K562 (cell line): ENCODE results near the gene NLGN4Y. TPM values are rescaled to one million over a fixed set of nuclear protein-coding genes. Genes with fewer than 3 reads are reported as not detected.

Source experiments
- ATAC-seq: fragments of 200-7000 bp; cut with Tn5 transposase; 3 replicates; pipeline ENCODE4 v1.9.1; 2020; ENCODE audit warnings: moderate library complexity
- BruUV-seq: library from RNA; stranded (reverse); fragments of 400-500 nt; replicated peaks from 2 replicates; lab custom pipeline; 2021; lab: Mats Ljungman, UMichigan
- CTCF ChIA-PET: fragments of 300-600 bp; formaldehyde crosslinking; extraction: SDS; loops from one replicate; lab custom pipeline; 2021; ENCODE audit warnings: low intra/inter-chr PET ratio; lab: Yijun Ruan, JAX
- POLR2A ChIA-PET: fragments of 300-600, 350-650 bp; sonication (Branson Sonifier 250); formaldehyde crosslinking; extraction: SDS; loops from one replicate; lab custom pipeline; 2021; ENCODE audit warnings: antibody characterized with exemption, inconsistent platforms; lab: Yijun Ruan, JAX
- DNase-seq, 4 experiments: peaks; one replicate each; pipeline versions ENCODE4 v3.0.0 to v3.0.0-alpha.2; 2011 to 2018; ENCODE audit warnings: low spot score in 3 of 4, mixed read lengths in 3 of 4; ENCODE audit errors: extremely low read depth in 1 of 4
- FAIRE-seq: peaks from 2 replicates; lab custom pipeline; 2011; peaks lifted over from hg19 to GRCh38; lab: Jason Lieb, UNC
- H2AFZ ChIP-seq: 2 replicates; pipeline ENCODE4 v1.6.0; 2011; ENCODE audit warnings: low read depth, low read length, control low read depth, inconsistent platforms
- H3K27ac ChIP-seq: fragments of 200-600 bp; 3 replicates; pipeline ENCODE4 v1.8.0; 2011; ENCODE audit warnings: low read depth, mild to moderate bottlenecking, control low read depth, inconsistent platforms, low read length, moderate library complexity, mixed read lengths; ENCODE audit errors: extremely low read depth
- H3K27me3 ChIP-seq, 2 experiments: fragments of 300-600 bp in 1 of 2; 2 replicates in 1 of 2; 3 replicates in 1 of 2; pipeline versions ENCODE4 v1.6.0 to v1.8.0; 2011; ENCODE audit warnings: inconsistent platforms in 2 of 2, low read length in 2 of 2, mild to moderate bottlenecking in 1 of 2, mixed read lengths in 1 of 2, moderate library complexity in 1 of 2; ENCODE audit not compliant: control insufficient read depth in 2 of 2, insufficient read depth in 2 of 2
- H3K36me3 ChIP-seq: fragments of 300-600 bp; 3 replicates; pipeline ENCODE4 v1.8.0; 2011; ENCODE audit warnings: mild to moderate bottlenecking, low read length, inconsistent platforms; ENCODE audit not compliant: control insufficient read depth, insufficient read depth
- H3K4me1 ChIP-seq, 2 experiments: fragments of 200-600 bp in 1 of 2; replicated peaks in 1 of 2; 2 replicates in 1 of 2; 3 replicates in 1 of 2; pipeline versions ENCODE4 v1.5.1 to v1.8.0; 2011; ENCODE audit warnings: inconsistent platforms in 2 of 2, low read length in 2 of 2, mild to moderate bottlenecking in 1 of 2, mixed read lengths in 1 of 2, moderate library complexity in 1 of 2; ENCODE audit not compliant: control insufficient read depth in 2 of 2, insufficient read depth in 2 of 2
- H3K4me2 ChIP-seq: 2 replicates; pipeline ENCODE4 v1.6.1; 2011; ENCODE audit warnings: low read length, control low read depth, inconsistent platforms, mixed read lengths; ENCODE audit not compliant: insufficient read depth
- H3K4me3 ChIP-seq: fragments of 200-600 bp; sonication (generic), shearing (Covaris generic); 2 replicates; pipeline ENCODE4 v1.5.1; 2016; ENCODE audit warnings: control low read depth, inconsistent platforms
- H3K79me2 ChIP-seq: fragments of 200-600 bp; 3 replicates; pipeline ENCODE4 v1.8.0; 2011; ENCODE audit warnings: low read length, inconsistent platforms; ENCODE audit not compliant: control insufficient read depth, insufficient read depth
- H3K9ac ChIP-seq, 2 experiments: 2 replicates each; pipeline versions ENCODE4 v1.6.0 to v1.6.1; 2011; ENCODE audit warnings: low read depth in 2 of 2, low read length in 2 of 2, control low read depth in 1 of 2, inconsistent platforms in 1 of 2, mild to moderate bottlenecking in 1 of 2, mixed read lengths in 1 of 2; ENCODE audit not compliant: insufficient read depth in 1 of 2
- H3K9me1 ChIP-seq: one replicate; pipeline ENCODE4 v1.6.0; 2011; ENCODE audit warnings: inconsistent platforms, mild to moderate bottlenecking, low read length, moderate library complexity; ENCODE audit not compliant: control insufficient read depth, insufficient read depth
- H3K9me3 ChIP-seq: replicated peaks from 2 replicates; pipeline ENCODE4 v1.5.1; 2011; ENCODE audit warnings: low read depth, low read length, inconsistent platforms; ENCODE audit not compliant: control insufficient read depth, insufficient read depth
- H4K20me1 ChIP-seq: replicated peaks from 2 replicates; pipeline ENCODE4 v1.6.1; 2011; ENCODE audit warnings: low read length, inconsistent platforms, mixed read lengths; ENCODE audit not compliant: control insufficient read depth, insufficient read depth
- CC2D1A ChIP-seq: fragments of 450-650 bp; IDR thresholded peaks from 2 replicates; pipeline ENCODE4 v1.6.1; 2017; ENCODE audit warnings: mild to moderate bottlenecking
- KLF6 ChIP-seq: fragments of 250-450 bp; sonication (Bioruptor Pico); IDR thresholded peaks from 2 replicates; pipeline ENCODE4 v1.4.0; 2020; ENCODE audit warnings: mild to moderate bottlenecking, moderate library complexity, borderline replicate concordance
- MAZ ChIP-seq, 2 experiments: fragments of 450-650 bp in 1 of 2; sonication (generic) in 1 of 2; formaldehyde crosslinking; IDR thresholded peaks in 1 of 2; conservative IDR thresholded peaks in 1 of 2; 2 replicates each; pipeline versions ENCODE4 v1.4.0 to v1.5.0; 2020; ENCODE audit warnings: mild to moderate bottlenecking in 1 of 2, missing genetic modification reagents in 1 of 2
- MNT ChIP-seq, 2 experiments: fragments of 450-650 bp; conservative IDR thresholded peaks; 2 replicates each; pipeline ENCODE4 v1.6.1; 2017; ENCODE audit warnings: mild to moderate bottlenecking in 2 of 2, moderate library complexity in 2 of 2
- NBN ChIP-seq: fragments of 450-650 bp; IDR thresholded peaks from 2 replicates; pipeline ENCODE4 v1.6.1; 2016; ENCODE audit warnings: low read depth, mild to moderate bottlenecking
- NR4A1 ChIP-seq, 2 experiments: fragments of 250-450 bp in 1 of 2; fragments of 450-650 bp in 1 of 2; sonication (Bioruptor Pico) in 1 of 2; IDR thresholded peaks; 2 replicates each; pipeline versions ENCODE4 v1.4.0 to v1.6.1; 2016 to 2020; ENCODE audit warnings: mild to moderate bottlenecking in 2 of 2, missing compliant biosample characterization in 1 of 2, missing genetic modification characterization in 1 of 2, moderate library complexity in 1 of 2
- SUPT5H ChIP-seq: fragments of 450-650 bp; IDR thresholded peaks from 2 replicates; pipeline ENCODE4 v1.6.1; 2016
- WGBS: fragments of 100-300 bp; shearing (Covaris generic); methylation state at CpG from one replicate; pipeline ENCODE4 v1.1.6; 2016; ENCODE audit warnings: low coverage, mixed read lengths; ENCODE audit not compliant: insufficient coverage; ENCODE audit errors: missing lambda C conversion rate; 5-methylcytosine and 5-hydroxymethylcytosine counted together
- in situ Hi-C: fragments of 300-500 bp; cut with MboI; formaldehyde crosslinking; loops from 4 replicates; pipeline ENCODE4 v1.15.0; 2018; ENCODE audit warnings: inconsistent platforms, mixed read lengths
- intact Hi-C: fragments of 100-400 bp; cut with micrococcal nuclease; formaldehyde crosslinking; loops from 2 replicates; pipeline ENCODE4 v1.14.2; 2022
- polyA plus RNA-seq, 8 experiments: library from polyadenylated mRNA; depleted of rRNA in 4 of 8; stranded (reverse) in 5 of 8; unstranded in 3 of 8; fragments of >200 nt; fragmentation: Nextera tagmentation in 2 of 8; fragmentation: Illumina TruSeq in 1 of 8; extraction: Ambion mirVana in 2 of 8; extraction: Trizol in 1 of 8; gene quantifications; 2 replicates each; pipeline versions ENCODE4 v1.2.1 to v1.2.3, GENCODE V29; 2011 to 2014; ENCODE audit warnings: inconsistent platforms in 1 of 8, missing spikeins in 1 of 8
- total RNA-seq, 7 experiments: library from RNA; depleted of rRNA in 6 of 7; stranded (reverse); fragments of >200 nt in 6 of 7; fragmentation: Illumina TruSeq in 2 of 7; extraction: Trizol in 2 of 7; gene quantifications; 2 replicates each; pipeline versions ENCODE4 v1.2.1 to v1.2.3, GENCODE V29; 2011 to 2021; ENCODE audit warnings: low replicate concordance in 1 of 7

NLGN4Y gene
- total and polyA plus RNA-seq, 9 of the 15 experiments (the other 6 are each of a cell fraction or from before 2014, with no cell fraction given): not detected

DNA sequence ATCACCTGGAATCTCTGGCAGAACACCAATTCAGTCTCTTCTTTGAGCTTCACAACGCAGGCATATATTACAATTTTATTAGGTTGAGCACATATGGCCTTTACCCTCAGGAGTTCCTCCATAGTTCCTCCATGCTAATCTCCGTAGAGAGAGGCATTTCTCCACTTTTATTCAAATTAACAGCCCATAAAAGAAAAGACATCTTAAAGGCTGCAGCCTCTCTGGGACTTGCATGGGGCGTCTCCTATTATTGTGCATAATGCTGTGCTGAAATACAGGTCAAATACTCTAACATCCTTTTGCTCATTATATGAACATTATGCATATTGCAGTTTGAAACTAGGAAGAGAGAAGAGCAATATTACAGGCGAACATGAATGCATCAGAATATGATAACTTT, 253.9 kb downstream of the NLGN4Y start:
- no peaks in the 10 kb centered on the region for H3K79me2 ChIP-seq
- no peak overlapping the region for H3K4me2 ChIP-seq
- WGBS: no CpG with 5 or more reads among the region's 4 CpGs
- H3K9ac ChIP-seq: no peak overlapping the region
- no TSS peak for BruUV-seq
- H3K36me3 ChIP-seq: no peaks in the 10 kb centered on the region
- H3K9me3 ChIP-seq: no peaks in the 10 kb centered on the region
- in situ Hi-C loops (no loop called here), intact Hi-C loops (no loop called here)
- DNase-seq (no peak), ATAC-seq (no peak), FAIRE-seq (no peak)
- H3K27me3 ChIP-seq: no peaks in the 10 kb centered on the region
- H3K4me1 ChIP-seq: no peaks in the 10 kb centered on the region
- H4K20me1 ChIP-seq: no peaks in the 10 kb centered on the region
- H3K9me1 ChIP-seq: no peaks in the 10 kb centered on the region
- no peak overlapping the region for H2AFZ ChIP-seq
- no peak overlapping the region for H3K4me3 ChIP-seq
- CTCF ChIA-PET: no interaction called here
- no peak for TF ChIP-seq NR4A1 (CRISPR knock-in tag; IDR thresholded peaks at IDR 0.05)
- TF ChIP-seq NR4A1 (tag; IDR thresholded peaks at IDR 0.05): no peak
- no peak for TF ChIP-seq CC2D1A
- no peak for TF ChIP-seq MAZ (CRISPR knock-in tag; conservative IDR thresholded peaks at IDR 0.05 in 1 of 2, IDR thresholded peaks at IDR 0.05 in 1 of 2)
- TF ChIP-seq KLF6 (CRISPR knock-in tag): no peak
- TF ChIP-seq SUPT5H: no peak
- TF ChIP-seq, all 486 proteins: peak for 0
- no peak overlapping the region for H3K27ac ChIP-seq
- POLR2A ChIA-PET: no interaction called here

- no peak overlapping the region for H3K4me3 ChIP-seq
- no peaks in the 10 kb centered on the region for H4K20me1 ChIP-seq
- no peak overlapping the region for H3K4me2 ChIP-seq
- H3K36me3 ChIP-seq: no peaks in the 10 kb centered on the region
- ChIA-PET CTCF (no interaction called here), POLR2A (no interaction called here)
- H3K27ac ChIP-seq: no peak overlapping the region
- no CpG with 5 or more reads among the region's 4 CpGs for WGBS
- no peak for TF ChIP-seq NBN
- no peak for TF ChIP-seq MNT (conservative IDR thresholded peaks at IDR 0.05)
- no TSS peak for BruUV-seq
- intact Hi-C loops: no loop called here
- no peaks in the 10 kb centered on the region for H3K9me3 ChIP-seq
- H3K79me2 ChIP-seq: no peaks in the 10 kb centered on the region
- in situ Hi-C loops: no loop called here
- no peaks in the 10 kb centered on the region for H3K4me1 ChIP-seq
- H3K27me3 ChIP-seq: no peaks in the 10 kb centered on the region
- FAIRE-seq (no peak), DNase-seq (no peak), ATAC-seq (no peak)
- no peak overlapping the region for H3K9ac ChIP-seq
- no peaks in the 10 kb centered on the region for H3K9me1 ChIP-seq
- H2AFZ ChIP-seq: no peak overlapping the region
Measured at GRCh38 chrY:14793104-14793503, 268.8 kb downstream of the NLGN4Y start.
